ENCODE results near the gene COL27A1.

COL27A1 gene

GRCh38 chr9:114193090-114193489 is 37.8 kb downstream of the COL27A1 start:
- ATAC-seq = no peak
- TF ChIP-seq RARB (CRISPR knock-in tag; IDR thresholded peaks at IDR 0.05) (no peak), ZNF8 (CRISPR knock-in tag; IDR thresholded peaks at IDR 0.05) (no peak), ZNF565 (CRISPR knock-in tag; conservative IDR thresholded peaks at IDR 0.05; ENCODE audit: low read depth) (no peak), ZFP3 (CRISPR knock-in tag; IDR thresholded peaks at IDR 0.05) (no peak)

GRCh38 chr9:114196117-114196516 is 40.8 kb downstream of the COL27A1 start:
- no peak for ATAC-seq
- TF ChIP-seq CSDC2 (CRISPR knock-in tag; IDR thresholded peaks at IDR 0.05) (no peak), ZFP30 (CRISPR knock-in tag; IDR thresholded peaks at IDR 0.05) (no peak), ARNTL (CRISPR knock-in tag; IDR thresholded peaks at IDR 0.05; ENCODE audit: borderline replicate concordance, low read depth) (no peak), OSR1 (CRISPR knock-in tag; IDR thresholded peaks at IDR 0.05) (no peak), TCF4 (CRISPR knock-in tag; IDR thresholded peaks at IDR 0.05; ENCODE audit: borderline replicate concordance) (no peak), ZNF565 (CRISPR knock-in tag; conservative IDR thresholded peaks at IDR 0.05; ENCODE audit: low read depth) (no peak), RARB (CRISPR knock-in tag; IDR thresholded peaks at IDR 0.05) (no peak)

GRCh38 chr9:114196979-114197622 is 41.8 kb downstream of the COL27A1 start:
- ATAC-seq = no peak
- TF ChIP-seq PPARA (CRISPR knock-in tag; IDR thresholded peaks at IDR 0.05; ENCODE audit: borderline replicate concordance) (no peak), CSRNP3 (CRISPR knock-in tag; IDR thresholded peaks at IDR 0.05) (no peak), TCF4 (CRISPR knock-in tag; IDR thresholded peaks at IDR 0.05; ENCODE audit: borderline replicate concordance) (no peak), BACH2 (CRISPR knock-in tag; IDR thresholded peaks at IDR 0.05; ENCODE audit: borderline replicate concordance) (no peak), CSDC2 (CRISPR knock-in tag; IDR thresholded peaks at IDR 0.05) (no peak), ZNF8 (CRISPR knock-in tag; IDR thresholded peaks at IDR 0.05) (no peak), ESRRG (CRISPR knock-in tag; IDR thresholded peaks at IDR 0.05) (no peak), ZC3H10 (CRISPR knock-in tag; IDR thresholded peaks at IDR 0.05) (no peak), ZNF565 (CRISPR knock-in tag; conservative IDR thresholded peaks at IDR 0.05; ENCODE audit: low read depth) (no peak), ISL1 (CRISPR knock-in tag; IDR thresholded peaks at IDR 0.05) (no peak), PATZ1 (CRISPR knock-in tag; IDR thresholded peaks at IDR 0.05; ENCODE audit: borderline replicate concordance) (no peak), ZFP3 (CRISPR knock-in tag; IDR thresholded peaks at IDR 0.05) (no peak), TOX (CRISPR knock-in tag; IDR thresholded peaks at IDR 0.05; ENCODE audit: borderline replicate concordance) (no peak)

- TF ChIP-seq ZC3H10 (CRISPR knock-in tag; IDR thresholded peaks at IDR 0.05) (no peak), GLIS3 (CRISPR knock-in tag; IDR thresholded peaks at IDR 0.05) (no peak), ESRRG (CRISPR knock-in tag; IDR thresholded peaks at IDR 0.05) (no peak), ZFP30 (CRISPR knock-in tag; IDR thresholded peaks at IDR 0.05) (no peak), TCF4 (CRISPR knock-in tag; IDR thresholded peaks at IDR 0.05; ENCODE audit: borderline replicate concordance) (no peak), ISL1 (CRISPR knock-in tag; IDR thresholded peaks at IDR 0.05) (no peak), PATZ1 (CRISPR knock-in tag; IDR thresholded peaks at IDR 0.05; ENCODE audit: borderline replicate concordance) (no peak), TSHZ2 (CRISPR knock-in tag; IDR thresholded peaks at IDR 0.05) (no peak), CREB5 (CRISPR knock-in tag; IDR thresholded peaks at IDR 0.05; ENCODE audit: low read depth) (no peak), OSR1 (CRISPR knock-in tag; IDR thresholded peaks at IDR 0.05) (no peak), ZNF8 (CRISPR knock-in tag; IDR thresholded peaks at IDR 0.05) (no peak), BACH2 (CRISPR knock-in tag; IDR thresholded peaks at IDR 0.05; ENCODE audit: borderline replicate concordance) (no peak), ARNTL (CRISPR knock-in tag; IDR thresholded peaks at IDR 0.05; ENCODE audit: borderline replicate concordance, low read depth) (no peak), ZNF70 (CRISPR knock-in tag; IDR thresholded peaks at IDR 0.05) (no peak)
- no peak for ATAC-seq
Observed at GRCh38 chr9:114198249-114199040, 43.1 kb downstream of the COL27A1 start.
